ENCODE results near the gene NGB.

NGB gene

DNA sequence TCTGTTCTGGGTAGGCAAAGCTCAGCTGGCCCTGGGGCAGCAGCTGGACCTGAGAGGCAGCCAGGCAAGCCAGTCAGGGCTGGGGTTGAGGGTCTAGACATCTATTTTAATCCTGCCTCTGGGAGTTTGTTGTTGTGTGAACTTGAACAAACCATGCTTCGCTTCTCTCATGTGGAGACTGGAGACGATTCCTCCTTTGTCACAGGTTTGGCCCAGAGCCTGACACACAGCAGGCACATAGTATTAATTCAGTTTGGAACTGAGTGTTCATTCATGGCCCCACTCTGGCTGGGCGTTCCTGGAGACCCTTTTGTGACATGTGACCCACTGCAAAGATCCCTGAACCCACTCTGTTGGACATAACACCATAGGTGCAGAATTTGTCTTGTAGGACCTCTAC is 39.3 kb downstream of the NGB start:
- DNase-seq (ENCODE audit: low spot score), result no peak

- no peak for DNase-seq (ENCODE audit: low spot score)
Observed at GRCh38 chr14:77230914-77231313, 40.1 kb downstream of the NGB start.

DNA sequence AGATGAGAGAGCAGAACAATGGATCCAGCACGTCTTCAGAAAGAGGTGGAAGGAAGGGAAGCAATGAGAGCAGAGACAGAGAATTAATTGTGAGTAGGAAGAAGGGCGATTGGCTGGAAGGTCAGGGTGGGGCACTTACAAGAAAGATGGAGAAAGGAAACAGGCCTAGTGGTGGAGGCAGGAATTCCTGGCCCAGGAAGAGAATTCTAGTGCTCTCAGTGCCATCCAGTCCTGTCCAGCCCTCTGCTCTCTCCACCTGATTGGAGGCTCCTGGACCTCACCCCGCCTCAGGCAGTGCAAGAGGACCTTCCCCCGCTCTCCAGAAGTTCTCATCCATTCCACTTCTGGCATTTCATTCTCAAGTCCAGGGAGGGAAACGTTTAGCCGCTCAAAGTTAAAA is 43.0 kb downstream of the NGB start:
- no peak for DNase-seq (ENCODE audit: low spot score)

DNA sequence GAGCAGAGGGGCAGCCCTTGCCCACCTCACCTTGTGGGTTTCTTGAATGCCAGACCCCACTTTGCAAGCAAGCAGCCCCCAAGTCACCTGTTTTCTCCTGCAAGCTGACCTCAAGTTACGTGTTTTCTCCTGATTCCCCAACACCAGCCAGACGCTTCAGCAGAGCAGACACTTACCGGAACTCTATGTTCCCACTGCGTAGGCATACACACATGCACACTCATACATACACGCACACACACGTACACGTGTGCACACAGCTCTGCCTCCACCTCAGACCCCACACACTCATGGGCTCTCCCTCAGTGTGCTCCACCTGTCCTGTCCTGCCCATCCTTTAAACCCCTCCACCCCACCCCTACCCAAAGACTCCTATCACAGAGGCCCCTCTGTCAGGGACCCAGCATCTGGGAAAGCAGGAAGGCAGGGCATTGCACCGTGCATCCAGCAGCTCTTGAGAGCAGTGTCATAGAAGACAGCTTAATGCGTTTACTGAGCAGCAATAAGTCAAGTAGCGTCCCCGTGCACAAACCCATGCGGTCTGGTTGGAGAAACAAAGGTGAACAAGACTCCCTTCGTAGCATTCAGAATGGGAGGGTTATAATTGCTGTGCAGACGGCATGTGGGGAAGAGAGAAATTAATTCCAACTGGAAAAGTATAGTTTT is 45.0 kb downstream of the NGB start:
- DNase-seq (ENCODE audit: low spot score), result no peak

- no peak for DNase-seq (ENCODE audit: low spot score)
Observed at GRCh38 chr14:77225254-77225653, 45.8 kb downstream of the NGB start.

DNA sequence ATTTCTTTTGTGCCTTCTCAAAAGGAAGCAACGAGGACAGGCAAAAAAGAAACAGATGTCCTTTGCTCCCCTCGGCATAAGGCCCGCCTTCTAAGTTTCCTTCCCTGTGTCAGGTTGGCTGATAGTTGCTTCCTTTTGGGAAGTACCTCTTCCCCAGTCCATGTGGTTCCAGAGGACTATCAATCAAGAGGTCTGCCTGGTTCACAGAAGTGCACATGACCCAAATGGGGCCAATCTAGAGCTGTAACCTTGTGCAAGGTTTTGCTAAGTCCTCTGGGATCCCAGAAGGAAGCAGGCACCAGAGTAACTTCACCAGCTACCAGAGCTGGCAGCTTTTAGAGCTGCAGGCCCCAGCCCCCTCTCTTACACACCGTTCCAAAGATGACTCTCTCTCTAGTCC is 46.8 kb downstream of the NGB start:
- DNase-seq (ENCODE audit: low spot score), result no peak

DNA sequence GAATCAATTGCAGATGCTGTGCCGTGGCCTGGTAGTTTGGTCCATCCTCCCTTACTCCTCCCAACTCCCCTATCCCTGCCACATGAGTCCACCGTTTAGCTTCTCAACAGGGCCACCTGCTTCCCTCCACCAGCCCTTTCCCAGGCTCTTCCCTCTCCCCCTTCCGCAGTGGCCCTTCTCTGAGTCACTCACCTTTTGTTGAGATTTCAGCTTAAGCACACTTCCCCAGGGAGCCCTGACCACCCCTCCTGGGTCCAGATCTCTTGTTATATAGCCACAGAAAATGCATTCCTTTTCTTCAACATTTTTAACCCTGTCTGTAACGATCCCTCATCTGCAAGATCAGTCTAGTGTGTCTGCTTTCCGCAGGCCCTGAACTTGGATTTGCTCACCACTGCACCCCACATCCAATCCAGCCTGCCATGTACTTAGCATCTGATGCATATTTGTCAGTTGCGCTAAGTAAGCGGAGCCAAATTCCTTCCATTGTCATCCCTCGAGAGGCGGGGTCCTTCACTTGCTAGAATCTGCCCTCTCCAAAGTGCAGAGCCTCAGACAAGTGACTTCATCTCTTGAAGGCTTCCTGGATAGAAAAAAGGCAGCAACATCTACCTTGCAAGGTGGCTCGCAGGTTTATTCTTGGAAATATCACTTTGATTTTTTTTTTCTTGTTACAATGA is 48.3 kb downstream of the NGB start:
- no peak for DNase-seq (ENCODE audit: low spot score)

DNA sequence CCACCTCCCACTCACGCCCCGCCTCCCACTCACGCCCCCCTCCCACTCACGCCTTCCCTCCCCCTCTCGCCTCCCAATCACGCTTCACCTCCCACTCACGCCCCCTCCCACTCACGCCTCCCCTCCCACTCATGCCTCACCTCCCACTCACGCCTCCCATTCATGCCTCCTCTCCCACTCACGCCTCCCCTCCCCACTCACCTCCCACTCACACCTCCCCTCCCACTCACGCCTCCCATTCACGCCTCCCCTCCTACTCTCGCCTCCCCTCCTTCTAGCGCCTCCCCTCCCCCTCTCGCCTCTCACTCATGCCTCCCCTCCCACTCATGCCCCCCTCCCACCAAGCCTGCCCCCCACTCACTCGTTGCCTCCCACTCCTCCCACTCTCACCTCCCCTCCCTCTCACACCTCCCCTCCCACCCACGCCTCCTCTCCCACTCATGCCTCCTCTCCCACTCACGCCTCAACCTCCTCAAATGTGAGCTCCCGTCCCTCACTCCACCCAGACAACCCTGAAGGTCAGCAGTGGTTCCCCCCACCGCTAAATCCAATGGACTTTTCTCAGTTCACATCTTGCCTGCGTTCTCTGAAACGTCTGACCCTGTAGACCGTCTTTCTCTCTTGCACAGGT is 49.6 kb downstream of the NGB start:
- no peak for DNase-seq (ENCODE audit: low spot score)

DNA sequence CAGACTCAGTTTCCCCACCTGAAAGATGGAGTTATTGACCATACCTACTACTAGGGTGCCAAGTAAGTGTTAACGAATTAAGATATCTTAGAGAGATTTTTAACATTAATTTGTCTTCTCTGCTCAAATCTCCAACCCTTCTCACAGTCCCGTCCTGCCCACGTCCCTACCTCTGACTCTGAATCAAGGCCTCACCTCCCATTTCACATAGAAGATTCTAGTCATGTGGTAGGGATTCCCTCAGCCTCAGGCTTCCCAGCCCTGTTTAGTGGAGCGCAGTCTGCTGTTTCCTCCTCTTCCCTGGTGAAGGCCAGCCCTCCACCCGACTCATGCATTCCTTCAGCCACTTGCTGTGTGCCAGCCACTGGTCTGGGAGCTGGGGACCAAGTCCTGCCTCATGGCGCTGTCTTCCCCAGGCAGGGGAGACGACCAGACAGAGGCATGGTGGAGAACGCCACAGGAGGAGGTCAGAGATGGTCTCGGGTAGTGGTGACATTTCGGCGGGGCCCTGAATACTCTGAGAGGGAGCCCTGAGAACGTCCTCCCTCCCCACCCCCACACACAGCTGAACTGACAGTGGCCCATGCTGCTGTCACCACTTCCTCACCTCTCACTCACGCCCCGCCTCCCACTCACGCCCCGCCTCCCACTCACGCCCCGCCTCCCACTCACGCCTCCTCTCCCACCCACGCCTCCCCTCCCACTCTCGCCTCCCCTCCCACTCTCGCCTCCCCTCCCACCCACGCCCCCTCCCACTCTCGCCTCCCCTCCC is 50.6 kb downstream of the NGB start:
- DNase-seq (ENCODE audit: low spot score), result no peak

DNA sequence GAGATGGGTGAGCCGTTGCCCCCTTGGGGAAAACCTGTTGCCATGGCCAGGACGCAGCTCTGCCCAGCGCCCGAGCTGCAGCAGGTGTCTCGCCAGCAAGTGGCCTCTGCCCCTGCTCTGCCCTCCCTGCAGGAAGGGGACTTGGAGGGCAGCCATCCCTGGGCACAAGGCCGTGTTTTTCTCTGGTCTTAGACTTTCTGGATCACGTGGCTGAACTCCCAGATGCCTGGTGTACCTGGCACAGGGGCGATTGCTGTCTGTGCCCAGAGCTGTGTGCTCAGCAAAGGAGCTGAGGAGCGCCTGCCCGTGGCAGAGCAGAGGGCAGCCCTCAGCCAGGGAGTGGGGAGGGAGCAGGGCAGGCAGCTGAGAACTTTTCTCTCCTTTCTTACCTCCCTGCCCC is 51.4 kb downstream of the NGB start:
- no peak for DNase-seq (ENCODE audit: low spot score)

DNA sequence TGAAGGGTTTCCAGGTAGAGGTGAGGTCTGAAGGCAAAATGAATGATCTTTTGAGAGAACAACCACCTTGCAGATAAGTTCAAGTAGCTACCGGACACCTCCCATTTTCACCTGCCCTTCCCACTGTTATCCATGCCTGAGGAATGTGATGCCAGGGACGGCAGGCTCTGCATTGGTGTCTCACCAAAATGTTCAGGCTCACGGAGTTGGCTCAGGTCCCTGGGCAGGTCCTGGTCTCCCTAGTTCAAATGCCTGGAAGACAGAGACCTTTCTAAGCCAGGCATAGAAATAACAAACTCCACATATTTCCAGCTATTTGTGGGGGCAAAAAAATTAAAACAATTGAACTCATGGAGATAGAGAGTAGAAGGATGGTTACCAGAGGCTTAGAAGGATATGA is 53.5 kb downstream of the NGB start:
- no peak for DNase-seq (ENCODE audit: low spot score)

Data from COLO829 (cell line).